ENCODE measurements around the gene EVX2.

- TF ChIP-seq, protein P1, sequence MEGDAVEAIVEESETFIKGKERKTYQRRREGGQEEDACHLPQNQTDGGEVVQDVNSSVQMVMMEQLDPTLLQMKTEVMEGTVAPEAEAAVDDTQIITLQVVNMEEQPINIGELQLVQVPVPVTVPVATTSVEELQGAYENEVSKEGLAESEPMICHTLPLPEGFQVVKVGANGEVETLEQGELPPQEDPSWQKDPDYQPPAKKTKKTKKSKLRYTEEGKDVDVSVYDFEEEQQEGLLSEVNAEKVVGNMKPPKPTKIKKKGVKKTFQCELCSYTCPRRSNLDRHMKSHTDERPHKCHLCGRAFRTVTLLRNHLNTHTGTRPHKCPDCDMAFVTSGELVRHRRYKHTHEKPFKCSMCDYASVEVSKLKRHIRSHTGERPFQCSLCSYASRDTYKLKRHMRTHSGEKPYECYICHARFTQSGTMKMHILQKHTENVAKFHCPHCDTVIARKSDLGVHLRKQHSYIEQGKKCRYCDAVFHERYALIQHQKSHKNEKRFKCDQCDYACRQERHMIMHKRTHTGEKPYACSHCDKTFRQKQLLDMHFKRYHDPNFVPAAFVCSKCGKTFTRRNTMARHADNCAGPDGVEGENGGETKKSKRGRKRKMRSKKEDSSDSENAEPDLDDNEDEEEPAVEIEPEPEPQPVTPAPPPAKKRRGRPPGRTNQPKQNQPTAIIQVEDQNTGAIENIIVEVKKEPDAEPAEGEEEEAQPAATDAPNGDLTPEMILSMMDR (IDR thresholded peaks at IDR 0.05) = no peak
- TF ChIP-seq EZH2phosphoT487 (IDR thresholded peaks at IDR 0.05) = no peak
- peak; percentile 74 for TF ChIP-seq EZH2 (IDR thresholded peaks at IDR 0.05)
Measured at GRCh38 chr2:176107731-176108181, 24.0 kb upstream of the EVX2 start.

Measured in neural progenitor cell (in vitro differentiated cells).